ENCODE results near the gene PTPRM. TPM values are rescaled to one million over a fixed set of nuclear protein-coding genes. Genes with fewer than 3 reads are reported as not detected.

PTPRM gene
- total RNA-seq, 1 donor from 2014 or later, result 109 TPM

DNA sequence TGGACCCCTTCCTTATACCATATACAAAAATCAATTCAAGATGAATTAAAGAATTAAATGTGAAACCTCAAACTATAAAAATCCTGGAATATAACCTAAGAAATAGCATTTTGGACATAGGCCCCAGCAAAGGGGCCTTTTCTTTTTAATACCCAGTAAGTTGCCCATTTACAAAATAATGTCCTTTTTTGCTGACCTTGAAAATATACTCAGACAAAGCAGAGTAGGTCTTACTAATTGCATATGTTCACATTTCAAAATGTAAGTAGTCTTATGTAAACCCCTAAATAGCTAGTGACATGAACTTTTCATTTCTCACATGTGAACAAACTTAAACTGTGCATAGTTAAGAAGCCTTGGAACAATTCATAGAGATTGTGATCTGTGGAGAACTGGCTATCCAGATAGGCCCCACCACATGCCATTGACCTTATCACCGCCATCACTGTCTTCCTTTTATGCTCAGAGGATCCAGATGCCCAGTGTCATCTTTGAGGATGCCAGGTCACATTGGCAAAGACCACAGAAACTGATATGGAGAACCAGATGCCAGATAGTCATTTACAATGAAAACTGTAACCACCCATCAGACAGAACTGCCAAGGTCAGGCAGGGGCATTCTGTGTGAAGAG lies 759.8 kb downstream of the PTPRM start:
- DNase-seq, result no peak

- DNase-seq, result peak; percentile 50
Observed at GRCh38 chr18:8328126-8328525, 761.0 kb downstream of the PTPRM start.

GRCh38 chr18:8329186-8329771 lies 762.2 kb downstream of the PTPRM start:
- no peak for DNase-seq

GRCh38 chr18:8330575-8330974 lies 763.5 kb downstream of the PTPRM start:
- no peak for DNase-seq

- DNase-seq, result no peak
Observed at GRCh38 chr18:8332286-8332685, 765.2 kb downstream of the PTPRM start.

- DNase-seq, result no peak
Observed at GRCh38 chr18:8333961-8334360, 766.8 kb downstream of the PTPRM start.

- no peak for DNase-seq
Observed at GRCh38 chr18:8337211-8337610, 770.1 kb downstream of the PTPRM start.

DNA sequence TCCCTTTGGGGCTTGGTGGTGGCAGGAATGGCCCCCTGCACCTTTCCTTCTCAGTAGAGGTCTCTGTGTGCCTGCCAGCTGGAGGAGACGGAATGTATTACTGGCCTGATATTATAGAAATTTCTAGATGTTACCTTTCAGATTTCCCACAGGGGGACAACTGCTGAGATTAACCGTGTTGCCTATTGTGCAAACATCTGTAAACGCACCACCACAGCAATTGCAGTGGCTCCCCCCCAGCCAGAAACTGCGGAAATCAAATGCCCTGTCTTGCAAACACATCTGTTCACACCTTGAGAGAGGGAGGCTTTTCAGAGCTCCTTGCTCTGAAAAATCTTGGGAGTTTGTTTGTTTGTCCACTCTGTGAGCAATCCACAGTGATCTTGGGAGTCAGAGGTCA lies 772.1 kb downstream of the PTPRM start:
- no peak for DNase-seq

DNA sequence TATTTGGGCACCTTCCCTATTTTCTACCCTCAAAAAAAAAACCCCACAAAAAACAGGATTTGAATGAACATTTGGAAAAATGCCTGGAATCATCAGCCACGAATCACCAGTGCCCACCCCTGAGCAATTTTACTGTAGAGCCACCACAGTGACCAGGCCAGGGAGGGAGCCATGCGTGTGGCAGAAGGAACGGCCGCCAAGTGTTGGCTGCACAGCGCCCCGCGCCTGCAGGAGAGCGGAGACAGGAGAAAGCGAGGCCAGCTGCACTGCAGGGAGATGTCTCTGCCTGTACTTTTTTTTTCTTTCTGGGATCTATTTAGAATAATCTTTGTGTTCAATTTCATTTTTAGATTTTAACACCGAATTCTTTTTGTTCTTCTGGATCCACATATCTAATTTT lies 772.8 kb downstream of the PTPRM start:
- DNase-seq, result no peak

DNA sequence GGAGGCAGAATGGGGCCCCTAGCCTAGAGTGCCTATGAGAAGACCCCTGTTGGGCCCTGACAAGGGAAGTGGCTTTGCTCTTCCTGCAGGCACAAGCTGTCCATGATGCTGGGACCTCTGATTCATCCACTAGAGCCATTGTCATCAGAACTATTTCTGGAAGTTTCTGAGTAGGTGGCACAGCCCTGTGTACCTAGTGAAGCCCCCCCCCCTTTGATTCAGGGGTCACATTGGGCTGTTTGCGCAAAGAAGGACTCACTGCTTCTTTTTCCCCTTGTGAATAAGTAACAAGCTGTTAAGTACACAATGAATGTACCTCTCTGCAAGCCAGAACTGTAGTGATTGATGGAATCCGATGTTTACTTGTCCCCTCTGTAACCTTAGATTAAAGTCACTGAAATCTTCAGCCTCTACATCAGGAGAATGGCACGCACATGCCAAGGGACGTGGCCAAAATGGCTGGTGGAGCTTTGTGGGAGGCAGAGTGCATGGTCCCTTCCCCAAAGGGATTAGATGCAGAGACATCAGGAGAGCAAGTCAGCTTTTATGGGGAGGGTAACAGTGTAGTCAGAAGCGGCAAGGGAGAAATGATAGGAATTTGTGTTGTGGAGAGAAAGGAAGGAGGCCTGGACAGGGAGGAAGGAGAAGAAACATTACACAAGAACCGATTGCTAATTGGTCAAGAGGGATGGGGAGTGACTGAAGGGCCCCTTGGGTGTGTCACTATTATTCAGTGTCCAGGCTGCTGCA lies 774.5 kb downstream of the PTPRM start:
- DNase-seq, result no peak

GRCh38 chr18:8348051-8348720 lies 781.1 kb downstream of the PTPRM start:
- no peak for DNase-seq

DNA sequence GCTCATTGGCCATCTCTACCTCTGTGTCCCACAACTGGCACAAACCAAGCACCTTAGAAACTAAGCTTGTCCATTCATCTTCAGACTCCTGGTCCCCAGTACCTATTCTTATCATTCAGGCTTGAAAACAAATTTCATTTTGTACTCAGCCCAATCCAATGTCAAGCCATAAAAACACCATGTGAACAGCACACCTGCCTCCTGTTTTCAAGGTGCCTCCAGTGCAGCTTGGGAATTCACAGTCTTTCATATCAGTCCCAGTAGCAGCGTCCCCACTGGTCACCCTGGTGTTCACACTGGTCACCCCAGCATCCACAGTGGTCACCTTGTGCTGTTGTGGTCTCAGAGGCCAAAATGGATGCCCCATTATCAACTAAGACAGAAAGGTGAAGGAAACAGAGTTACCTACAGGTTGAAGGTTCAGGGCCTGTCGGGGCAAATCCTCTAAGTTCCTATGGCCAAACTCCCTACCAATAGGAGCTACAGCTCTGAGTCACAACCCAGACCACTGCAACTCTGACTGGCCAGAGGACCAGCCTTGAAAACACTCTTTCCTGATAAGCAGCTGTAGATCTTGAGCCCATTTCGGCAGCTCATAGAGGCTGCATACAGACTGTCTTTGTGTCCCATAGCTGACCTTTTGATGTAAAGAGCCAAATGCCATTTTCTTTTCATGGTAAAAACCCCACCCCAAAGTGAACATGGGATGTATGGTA lies 782.6 kb downstream of the PTPRM start:
- no peak for DNase-seq

DNA sequence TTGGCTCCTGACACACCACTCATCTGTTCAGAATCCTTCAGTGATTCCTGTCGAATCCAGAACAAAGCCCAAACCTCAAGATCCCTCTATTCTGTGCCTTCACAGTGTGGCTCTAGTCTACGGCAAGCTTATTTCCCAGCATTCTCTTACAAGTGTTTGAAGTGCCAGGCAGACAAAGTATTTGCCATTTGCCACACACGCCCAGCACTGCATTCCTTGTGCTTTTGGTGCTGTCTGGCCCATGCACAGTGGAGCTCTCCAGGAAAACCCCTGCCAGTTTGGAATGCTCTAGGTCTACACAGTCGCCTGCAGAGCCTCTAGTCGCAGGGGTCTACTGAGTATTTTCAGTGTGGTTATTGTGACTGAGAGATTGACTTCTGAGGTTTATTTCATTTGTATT lies 783.5 kb downstream of the PTPRM start:
- no peak for DNase-seq

- no peak for DNase-seq
Observed at GRCh38 chr18:8351161-8351560, 784.0 kb downstream of the PTPRM start.

GRCh38 chr18:8354304-8354703 lies 787.2 kb downstream of the PTPRM start:
- no peak for DNase-seq

- no peak for DNase-seq
Observed at GRCh38 chr18:8356001-8356400, 788.9 kb downstream of the PTPRM start.

GRCh38 chr18:8357320-8357719 lies 790.2 kb downstream of the PTPRM start:
- no peak for DNase-seq

- DNase-seq, result no peak
Observed at GRCh38 chr18:8358033-8358765, 791.1 kb downstream of the PTPRM start.

GRCh38 chr18:8359076-8359475 lies 792.0 kb downstream of the PTPRM start:
- DNase-seq, result no peak

DNA sequence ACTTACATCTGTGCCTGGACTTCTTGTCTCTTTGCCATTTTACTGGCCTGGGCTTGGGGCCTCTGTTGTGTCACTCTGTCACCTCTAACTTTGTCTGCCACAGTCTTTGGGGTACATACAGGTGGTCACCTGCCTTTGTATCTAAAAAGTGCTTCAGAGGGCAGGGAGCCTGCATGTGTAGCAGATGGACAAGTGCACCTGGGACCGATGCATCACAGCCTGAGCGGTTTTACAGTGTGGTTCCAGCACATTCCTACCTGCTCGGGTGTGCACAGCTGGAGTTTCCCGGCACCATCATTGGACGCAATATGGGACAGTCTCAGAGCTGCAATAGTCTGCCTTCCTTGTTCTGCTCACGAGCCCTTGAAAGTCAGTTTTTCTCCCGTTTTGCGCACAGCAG lies 792.4 kb downstream of the PTPRM start:
- DNase-seq, result no peak

- DNase-seq, result no peak
Observed at GRCh38 chr18:8361941-8362471, 794.9 kb downstream of the PTPRM start.

GRCh38 chr18:8362863-8363262 lies 795.7 kb downstream of the PTPRM start:
- DNase-seq, result no peak

All from tongue (tissue), 2 donors.